ENCODE results near the gene MPND.

Gene MPND

DNA sequence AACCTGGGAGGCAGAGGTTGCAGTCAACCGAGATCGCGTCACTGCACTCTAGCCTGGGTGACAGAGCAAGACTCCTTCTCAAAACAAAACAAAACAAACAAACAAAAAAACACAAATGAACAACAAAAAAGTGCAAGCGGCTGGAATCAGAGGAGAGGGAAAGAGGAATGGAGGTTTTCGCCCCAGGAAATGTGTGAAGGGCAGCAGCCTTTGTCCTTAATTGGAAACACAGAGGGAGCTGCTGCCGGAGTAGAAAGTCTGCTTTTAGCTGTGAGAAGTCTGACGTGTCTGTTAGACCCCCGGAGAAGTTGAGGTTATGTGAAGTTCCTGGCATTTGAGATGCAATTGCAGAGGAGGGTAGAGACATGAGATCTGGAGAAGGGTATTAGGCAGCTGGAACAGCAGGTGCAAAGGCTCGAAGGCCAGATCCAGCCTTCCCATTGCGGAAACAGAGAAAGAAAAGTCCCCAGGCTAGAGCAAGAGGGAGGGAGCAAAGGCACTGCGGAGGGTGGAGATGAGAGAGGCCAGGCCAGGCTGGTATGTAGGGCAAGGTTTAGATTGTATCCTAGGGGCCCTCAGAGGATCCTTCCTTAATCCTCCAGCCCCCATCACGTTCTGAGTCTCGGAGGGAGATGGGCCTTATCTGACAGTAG, 41.6 kb upstream of the MPND start:
- H3K27ac ChIP-seq: no peak overlapping the region
- TF ChIP-seq, protein P1, sequence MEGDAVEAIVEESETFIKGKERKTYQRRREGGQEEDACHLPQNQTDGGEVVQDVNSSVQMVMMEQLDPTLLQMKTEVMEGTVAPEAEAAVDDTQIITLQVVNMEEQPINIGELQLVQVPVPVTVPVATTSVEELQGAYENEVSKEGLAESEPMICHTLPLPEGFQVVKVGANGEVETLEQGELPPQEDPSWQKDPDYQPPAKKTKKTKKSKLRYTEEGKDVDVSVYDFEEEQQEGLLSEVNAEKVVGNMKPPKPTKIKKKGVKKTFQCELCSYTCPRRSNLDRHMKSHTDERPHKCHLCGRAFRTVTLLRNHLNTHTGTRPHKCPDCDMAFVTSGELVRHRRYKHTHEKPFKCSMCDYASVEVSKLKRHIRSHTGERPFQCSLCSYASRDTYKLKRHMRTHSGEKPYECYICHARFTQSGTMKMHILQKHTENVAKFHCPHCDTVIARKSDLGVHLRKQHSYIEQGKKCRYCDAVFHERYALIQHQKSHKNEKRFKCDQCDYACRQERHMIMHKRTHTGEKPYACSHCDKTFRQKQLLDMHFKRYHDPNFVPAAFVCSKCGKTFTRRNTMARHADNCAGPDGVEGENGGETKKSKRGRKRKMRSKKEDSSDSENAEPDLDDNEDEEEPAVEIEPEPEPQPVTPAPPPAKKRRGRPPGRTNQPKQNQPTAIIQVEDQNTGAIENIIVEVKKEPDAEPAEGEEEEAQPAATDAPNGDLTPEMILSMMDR (conservative IDR thresholded peaks at IDR 0.05): no peak

DNA sequence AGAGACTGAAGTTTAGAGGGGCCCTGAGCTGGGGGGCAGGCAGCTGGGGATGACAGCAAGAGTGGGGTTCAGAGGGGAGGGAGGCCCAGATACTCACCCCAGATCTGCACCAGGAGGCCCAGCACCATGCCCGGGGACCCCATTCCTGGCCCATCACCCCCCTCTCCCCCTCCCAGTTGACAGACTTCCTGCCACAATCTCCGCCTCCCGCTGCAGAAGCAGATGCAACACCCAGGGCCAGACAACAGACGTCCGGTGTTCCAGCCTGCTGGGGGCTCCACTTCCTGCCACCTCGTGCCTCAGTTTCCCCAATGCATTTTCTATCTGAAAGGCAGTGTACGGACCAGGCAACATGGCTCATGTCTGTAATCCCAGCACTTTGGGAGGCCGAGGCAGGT, 41.1 kb upstream of the MPND start, which contains the start of gene TMIGD2:
TMIGD2 (minus strand) TSS at position 147 of the 398 bp plus-strand sequence; CDS start at position 143, 4 bp downstream.
- no peak within 1 kb of the TSS for H3K27ac ChIP-seq

GRCh38 chr19:4303819-4304537, 39.4 kb upstream of the MPND start:
- no peak overlapping the region for H3K27ac ChIP-seq
- TF ChIP-seq, protein P1 (conservative IDR thresholded peaks at IDR 0.05): no peak

More for the DNA sequence above, 41.1 kb upstream of the MPND start, which contains the start of gene TMIGD2:
- TF ChIP-seq, protein P1 (conservative IDR thresholded peaks at IDR 0.05): no peak

DNA sequence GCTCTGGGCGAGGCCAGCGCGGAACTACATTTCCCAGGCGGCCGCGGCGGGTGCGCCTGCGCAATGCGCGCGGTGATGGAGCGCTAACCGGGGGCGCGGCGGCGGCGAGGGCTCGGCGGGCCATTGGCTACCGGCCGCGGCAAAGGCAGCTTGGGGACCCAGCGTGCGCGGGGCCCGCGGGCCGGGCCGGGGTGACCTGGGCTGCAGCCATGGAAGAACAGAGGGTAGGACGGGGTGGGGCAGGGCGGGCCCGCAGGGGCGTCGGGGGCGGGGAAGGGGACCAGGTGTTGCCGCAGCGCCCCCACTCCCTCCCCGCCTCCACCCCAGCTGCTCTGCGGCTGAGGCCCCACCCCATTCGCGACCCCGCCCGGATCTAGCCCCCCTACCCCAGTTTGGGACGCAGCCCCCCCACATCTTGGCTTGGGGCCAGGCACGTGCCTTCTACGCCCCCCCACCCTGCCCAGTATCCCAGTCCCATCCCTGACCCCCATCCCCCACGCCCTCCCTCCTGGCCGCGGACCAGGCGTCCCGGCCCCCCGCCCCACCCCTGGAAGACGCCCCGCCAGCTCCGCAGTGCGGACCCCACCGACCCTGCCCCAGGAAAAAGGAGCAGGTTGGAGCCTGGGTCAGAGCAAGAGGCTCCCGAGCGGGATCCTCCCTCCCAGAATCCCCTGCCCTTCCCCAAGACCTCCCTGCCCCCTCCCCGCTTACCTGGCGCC, 38.7 kb upstream of the MPND start, which contains the start of gene FSD1:
FSD1 (plus strand) TSS at position 61 of the 719 bp plus-strand sequence; CDS start at position 210, 149 bp downstream.
- TF ChIP-seq, protein P1 (conservative IDR thresholded peaks at IDR 0.05): no peak
- H3K27ac ChIP-seq: no peak within 1 kb of the TSS; the same call in 1 of the 2 replicates

DNA sequence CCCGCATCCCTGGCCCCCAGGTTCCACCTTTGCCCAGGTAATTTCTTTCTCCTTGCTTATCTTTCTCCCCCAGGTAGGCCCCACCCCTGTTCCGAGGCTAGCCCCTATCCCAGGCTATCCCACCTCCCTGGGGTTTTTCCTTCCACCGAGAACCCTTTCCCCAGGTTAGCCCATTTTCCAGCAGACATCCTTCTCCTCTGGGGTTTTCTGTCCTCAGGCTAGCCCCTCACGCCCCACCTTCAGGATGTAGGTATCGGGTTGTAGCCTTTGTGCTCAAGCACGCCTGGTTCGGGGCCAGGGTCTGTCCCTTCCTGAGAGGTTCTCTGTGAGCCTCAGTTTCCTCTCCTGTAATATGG, 38.1 kb upstream of the MPND start:
- TF ChIP-seq, protein P1 (conservative IDR thresholded peaks at IDR 0.05): no peak
- H3K27ac ChIP-seq: no peak overlapping the region

DNA sequence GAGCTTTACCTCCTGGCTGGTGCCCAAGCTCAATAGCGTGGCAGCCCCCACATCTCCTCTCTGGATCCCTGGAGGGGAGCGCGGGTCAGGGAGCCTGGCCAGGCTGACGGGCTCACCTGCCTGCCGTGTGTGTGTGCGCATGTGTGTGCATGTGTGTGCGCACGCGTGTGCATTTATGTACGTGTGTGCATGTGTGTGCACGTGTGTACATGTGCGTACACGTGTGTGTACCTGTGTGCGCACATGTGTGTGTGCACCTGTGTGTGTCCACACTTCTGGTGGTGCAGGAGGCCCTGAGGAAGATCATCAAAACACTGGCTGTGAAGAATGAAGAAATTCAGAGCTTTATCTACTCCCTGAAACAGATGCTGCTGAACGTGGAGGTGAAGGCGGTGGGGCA, 37.7 kb upstream of the MPND start:
- TF ChIP-seq, protein P1 (conservative IDR thresholded peaks at IDR 0.05): no peak
- H3K27ac ChIP-seq: no peak overlapping the region
